K562 (cell line): ENCODE results near the gene CCDC124. TPM values are rescaled to one million over a fixed set of nuclear protein-coding genes. Genes with fewer than 3 reads are reported as not detected.

ENCODE experiments used
- GABPB1 ChIP-seq: sonication (generic); formaldehyde crosslinking; IDR thresholded peaks from 2 replicates; pipeline ENCODE4 v1.8.0; 2022; ENCODE audit warnings: mild to moderate bottlenecking, missing genetic modification reagents
- HSF4 ChIP-seq: fragments of 250-450 bp; sonication (Bioruptor Pico); IDR thresholded peaks from 2 replicates; pipeline ENCODE4 v2.1.2; 2022; ENCODE audit warnings: mild to moderate bottlenecking, moderate library complexity, borderline replicate concordance
- KAT2B ChIP-seq: IDR thresholded peaks from one replicate; pipeline ENCODE4 v1.6.1; 2012; ENCODE audit warnings: low read depth, mild to moderate bottlenecking, control low read depth, inconsistent platforms, low read length, moderate library complexity
- MEF2D ChIP-seq: conservative IDR thresholded peaks from 2 replicates; pipeline ENCODE4 v1.6.1; 2016; ENCODE audit warnings: low read depth, missing genetic modification characterization, missing compliant biosample characterization
- MTA1 ChIP-seq: fragments of 450-650 bp; IDR thresholded peaks from 2 replicates; pipeline ENCODE4 v1.6.1; 2017; ENCODE audit warnings: borderline replicate concordance
- PHF20 ChIP-seq: fragments of 450-650 bp; IDR thresholded peaks from 2 replicates; pipeline ENCODE4 v1.6.1; 2018; ENCODE audit not compliant: partially characterized antibody
- RBBP5 ChIP-seq: fragments of 200-600 bp; sonication (generic); IDR thresholded peaks from 2 replicates; pipeline ENCODE4 v1.6.1; 2012; ENCODE audit warnings: borderline replicate concordance, mild to moderate bottlenecking, low read length, control low read depth, inconsistent platforms; ENCODE audit not compliant: insufficient read depth, poor library complexity, severe bottlenecking
- XRCC5 ChIP-seq: fragments of 200-400 bp; formaldehyde crosslinking; IDR thresholded peaks from 2 replicates; pipeline ENCODE4 v1.6.1; 2017; ENCODE audit warnings: low read depth, mild to moderate bottlenecking, low read length
- ZFP36 ChIP-seq: fragments of 150-350 bp; IDR thresholded peaks from 2 replicates; pipeline ENCODE4 v1.6.1; 2018; ENCODE audit warnings: low read length, low read depth; ENCODE audit not compliant: partially characterized antibody
- ZKSCAN8 ChIP-seq: fragments of 200-800 bp; sonication (Bioruptor generic); IDR thresholded peaks from 2 replicates; pipeline ENCODE4 v1.6.1; 2016; ENCODE audit warnings: missing genetic modification characterization, missing compliant biosample characterization
- ZNF12 ChIP-seq: sonication (generic); formaldehyde crosslinking; IDR thresholded peaks from 2 replicates; pipeline ENCODE4 v1.4.0; 2020; ENCODE audit warnings: mild to moderate bottlenecking, missing genetic modification reagents
- ZNF174 ChIP-seq: fragments of 250-450 bp; sonication (Bioruptor Pico); IDR thresholded peaks from 2 replicates; pipeline ENCODE4 v1.4.0; 2020; ENCODE audit warnings: mild to moderate bottlenecking
- ZNF347 ChIP-seq: fragments of 450-650 bp; formaldehyde crosslinking; IDR thresholded peaks from 2 replicates; pipeline ENCODE4 v1.4.0; 2020; ENCODE audit warnings: low read depth, mild to moderate bottlenecking, moderate library complexity
- ZNF507 ChIP-seq: conservative IDR thresholded peaks from 2 replicates; pipeline ENCODE4 v1.6.1; 2017; ENCODE audit warnings: missing genetic modification characterization, missing compliant biosample characterization
- ZNF696 ChIP-seq: fragments of 250-450 bp; sonication (Bioruptor Pico); conservative IDR thresholded peaks from 2 replicates; pipeline ENCODE4 v1.4.0; 2020; ENCODE audit warnings: mild to moderate bottlenecking, moderate library complexity
- polyA plus RNA-seq, 8 experiments: library from polyadenylated mRNA; depleted of rRNA in 4 of 8; stranded (reverse) in 5 of 8; unstranded in 3 of 8; fragments of >200 nt; fragmentation: Nextera tagmentation in 2 of 8; fragmentation: Illumina TruSeq in 1 of 8; extraction: Ambion mirVana in 2 of 8; extraction: Trizol in 1 of 8; gene quantifications; 2 replicates each; pipeline versions ENCODE4 v1.2.1 to v1.2.3, GENCODE V29; 2011 to 2014; ENCODE audit warnings: inconsistent platforms in 1 of 8, missing spikeins in 1 of 8
- total RNA-seq, 7 experiments: library from RNA; depleted of rRNA in 6 of 7; stranded (reverse); fragments of >200 nt in 6 of 7; fragmentation: Illumina TruSeq in 2 of 7; extraction: Trizol in 2 of 7; gene quantifications; 2 replicates each; pipeline versions ENCODE4 v1.2.1 to v1.2.3, GENCODE V29; 2011 to 2021; ENCODE audit warnings: low replicate concordance in 1 of 7
- TF ChIP-seq, protein P1 (sequence below), 2 experiments: fragments of 200-800 bp in 1 of 2; sonication (Bioruptor generic) in 1 of 2; sonication (generic) in 1 of 2; formaldehyde crosslinking in 1 of 2; IDR thresholded peaks in 1 of 2; conservative IDR thresholded peaks in 1 of 2; 2 replicates each; pipeline versions ENCODE4 v1.5.0 to v1.6.1; 2016 to 2020; ENCODE audit warnings: missing compliant biosample characterization in 1 of 2, missing genetic modification characterization in 1 of 2, missing genetic modification reagents in 1 of 2
- TF ChIP-seq, protein P2 (sequence below): fragments of 250-450 bp; sonication (Bioruptor Pico); IDR thresholded peaks from 2 replicates; pipeline ENCODE4 v1.4.0; 2020
- TF ChIP-seq, protein P3 (sequence below): fragments of 450-650 bp; IDR thresholded peaks from 2 replicates; pipeline ENCODE4 v1.7.1; 2018; ENCODE audit warnings: mild to moderate bottlenecking, low read depth; ENCODE audit not compliant: partially characterized antibody
- TF ChIP-seq, protein P4 (sequence below): fragments of 450-650 bp; IDR thresholded peaks from 2 replicates; pipeline ENCODE4 v1.6.1; 2016; ENCODE audit warnings: mild to moderate bottlenecking

CCDC124 gene
- total and polyA plus RNA-seq, 9 of the 15 experiments (the other 6 are each of a cell fraction or from before 2014, with no cell fraction given) = 5.8 to 234 (median 40.1) TPM

DNA sequence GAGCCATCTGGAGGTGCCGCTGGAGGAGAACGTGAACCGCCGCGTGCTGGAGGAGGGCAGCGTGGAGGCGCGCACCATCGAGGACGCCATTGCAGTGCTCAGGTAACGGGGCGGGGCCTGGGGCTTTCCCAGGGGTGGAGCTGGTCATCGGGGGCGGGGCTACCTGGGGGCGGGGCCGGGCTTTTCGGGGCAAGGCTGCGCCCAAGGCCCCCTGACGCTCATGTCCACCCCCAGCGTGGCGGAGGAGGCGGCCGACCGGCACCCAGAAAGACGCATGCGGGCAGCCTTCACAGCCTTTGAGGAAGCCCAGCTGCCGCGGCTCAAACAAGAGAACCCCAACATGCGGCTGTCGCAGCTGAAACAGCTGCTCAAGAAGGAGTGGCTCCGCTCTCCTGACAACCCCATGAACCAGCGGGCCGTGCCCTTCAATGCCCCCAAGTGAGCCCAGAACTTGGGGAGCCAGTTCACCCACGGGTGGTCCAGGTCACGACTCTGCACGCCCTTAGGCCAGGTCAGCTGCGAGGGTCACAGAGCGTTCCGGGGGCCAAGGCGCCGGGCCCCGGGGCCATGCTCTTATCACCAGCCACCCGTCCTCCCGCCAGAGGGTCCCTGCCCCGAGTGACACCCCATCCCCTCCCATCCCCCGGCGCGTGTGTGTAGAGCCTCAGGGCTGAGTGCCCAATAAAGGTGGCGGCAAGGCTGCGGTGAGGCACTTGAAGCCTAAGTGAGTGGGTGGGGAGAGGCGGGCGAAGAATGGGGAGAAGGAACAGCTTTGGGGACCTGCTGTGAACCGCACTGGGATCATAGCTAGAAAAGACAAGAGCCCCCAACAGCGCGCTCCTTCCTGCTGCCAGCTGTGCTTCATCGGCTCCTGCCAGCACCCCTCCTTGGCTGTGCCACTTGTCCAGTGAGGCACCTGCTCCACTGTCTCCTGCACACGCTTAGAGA, 10.7 kb downstream of the CCDC124 start (continued):
- no peak for TF ChIP-seq ZNF12 (CRISPR knock-in tag)
- no peak for TF ChIP-seq ZNF696 (CRISPR knock-in tag)
- TF ChIP-seq, protein P1, sequence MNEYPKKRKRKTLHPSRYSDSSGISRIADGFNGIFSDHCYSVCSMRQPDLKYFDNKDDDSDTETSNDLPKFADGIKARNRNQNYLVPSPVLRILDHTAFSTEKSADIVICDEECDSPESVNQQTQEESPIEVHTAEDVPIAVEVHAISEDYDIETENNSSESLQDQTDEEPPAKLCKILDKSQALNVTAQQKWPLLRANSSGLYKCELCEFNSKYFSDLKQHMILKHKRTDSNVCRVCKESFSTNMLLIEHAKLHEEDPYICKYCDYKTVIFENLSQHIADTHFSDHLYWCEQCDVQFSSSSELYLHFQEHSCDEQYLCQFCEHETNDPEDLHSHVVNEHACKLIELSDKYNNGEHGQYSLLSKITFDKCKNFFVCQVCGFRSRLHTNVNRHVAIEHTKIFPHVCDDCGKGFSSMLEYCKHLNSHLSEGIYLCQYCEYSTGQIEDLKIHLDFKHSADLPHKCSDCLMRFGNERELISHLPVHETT (CRISPR knock-in tag; conservative IDR thresholded peaks at IDR 0.05 in 1 of 2, IDR thresholded peaks at IDR 0.05 in 1 of 2) = no peak
- no peak for TF ChIP-seq ZNF174 (CRISPR knock-in tag)
- TF ChIP-seq, protein P2, sequence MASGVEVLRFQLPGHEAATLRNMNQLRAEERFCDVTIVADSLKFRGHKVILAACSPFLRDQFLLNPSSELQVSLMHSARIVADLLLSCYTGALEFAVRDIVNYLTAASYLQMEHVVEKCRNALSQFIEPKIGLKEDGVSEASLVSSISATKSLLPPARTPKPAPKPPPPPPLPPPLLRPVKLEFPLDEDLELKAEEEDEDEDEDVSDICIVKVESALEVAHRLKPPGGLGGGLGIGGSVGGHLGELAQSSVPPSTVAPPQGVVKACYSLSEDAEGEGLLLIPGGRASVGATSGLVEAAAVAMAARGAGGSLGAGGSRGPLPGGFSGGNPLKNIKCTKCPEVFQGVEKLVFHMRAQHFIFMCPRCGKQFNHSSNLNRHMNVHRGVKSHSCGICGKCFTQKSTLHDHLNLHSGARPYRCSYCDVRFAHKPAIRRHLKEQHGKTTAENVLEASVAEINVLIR = no peak
- no peak for TF ChIP-seq HSF4 (CRISPR knock-in tag)
- TF ChIP-seq ZFP36 = peak; percentile 7
- TF ChIP-seq KAT2B = no peak
- TF ChIP-seq, protein P3, sequence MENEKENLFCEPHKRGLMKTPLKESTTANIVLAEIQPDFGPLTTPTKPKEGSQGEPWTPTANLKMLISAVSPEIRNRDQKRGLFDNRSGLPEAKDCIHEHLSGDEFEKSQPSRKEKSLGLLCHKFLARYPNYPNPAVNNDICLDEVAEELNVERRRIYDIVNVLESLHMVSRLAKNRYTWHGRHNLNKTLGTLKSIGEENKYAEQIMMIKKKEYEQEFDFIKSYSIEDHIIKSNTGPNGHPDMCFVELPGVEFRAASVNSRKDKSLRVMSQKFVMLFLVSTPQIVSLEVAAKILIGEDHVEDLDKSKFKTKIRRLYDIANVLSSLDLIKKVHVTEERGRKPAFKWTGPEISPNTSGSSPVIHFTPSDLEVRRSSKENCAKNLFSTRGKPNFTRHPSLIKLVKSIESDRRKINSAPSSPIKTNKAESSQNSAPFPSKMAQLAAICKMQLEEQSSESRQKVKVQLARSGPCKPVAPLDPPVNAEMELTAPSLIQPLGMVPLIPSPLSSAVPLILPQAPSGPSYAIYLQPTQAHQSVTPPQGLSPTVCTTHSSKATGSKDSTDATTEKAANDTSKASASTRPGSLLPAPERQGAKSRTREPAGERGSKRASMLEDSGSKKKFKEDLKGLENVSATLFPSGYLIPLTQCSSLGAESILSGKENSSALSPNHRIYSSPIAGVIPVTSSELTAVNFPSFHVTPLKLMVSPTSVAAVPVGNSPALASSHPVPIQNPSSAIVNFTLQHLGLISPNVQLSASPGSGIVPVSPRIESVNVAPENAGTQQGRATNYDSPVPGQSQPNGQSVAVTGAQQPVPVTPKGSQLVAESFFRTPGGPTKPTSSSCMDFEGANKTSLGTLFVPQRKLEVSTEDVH = no peak
- no peak for TF ChIP-seq RBBP5
- TF ChIP-seq ZNF347 (CRISPR knock-in tag) = no peak
- TF ChIP-seq XRCC5 = no peak
- no peak for TF ChIP-seq PHF20
- TF ChIP-seq GABPB1 (CRISPR knock-in tag) = peak; percentile 18; the same call in 1 of the 2 replicates
- no peak for TF ChIP-seq ZKSCAN8 (CRISPR knock-in tag)
- no peak for TF ChIP-seq ZNF507 (tag)
- TF ChIP-seq MEF2D (tag) = no peak
- no peak for TF ChIP-seq MTA1
- TF ChIP-seq, protein P4, sequence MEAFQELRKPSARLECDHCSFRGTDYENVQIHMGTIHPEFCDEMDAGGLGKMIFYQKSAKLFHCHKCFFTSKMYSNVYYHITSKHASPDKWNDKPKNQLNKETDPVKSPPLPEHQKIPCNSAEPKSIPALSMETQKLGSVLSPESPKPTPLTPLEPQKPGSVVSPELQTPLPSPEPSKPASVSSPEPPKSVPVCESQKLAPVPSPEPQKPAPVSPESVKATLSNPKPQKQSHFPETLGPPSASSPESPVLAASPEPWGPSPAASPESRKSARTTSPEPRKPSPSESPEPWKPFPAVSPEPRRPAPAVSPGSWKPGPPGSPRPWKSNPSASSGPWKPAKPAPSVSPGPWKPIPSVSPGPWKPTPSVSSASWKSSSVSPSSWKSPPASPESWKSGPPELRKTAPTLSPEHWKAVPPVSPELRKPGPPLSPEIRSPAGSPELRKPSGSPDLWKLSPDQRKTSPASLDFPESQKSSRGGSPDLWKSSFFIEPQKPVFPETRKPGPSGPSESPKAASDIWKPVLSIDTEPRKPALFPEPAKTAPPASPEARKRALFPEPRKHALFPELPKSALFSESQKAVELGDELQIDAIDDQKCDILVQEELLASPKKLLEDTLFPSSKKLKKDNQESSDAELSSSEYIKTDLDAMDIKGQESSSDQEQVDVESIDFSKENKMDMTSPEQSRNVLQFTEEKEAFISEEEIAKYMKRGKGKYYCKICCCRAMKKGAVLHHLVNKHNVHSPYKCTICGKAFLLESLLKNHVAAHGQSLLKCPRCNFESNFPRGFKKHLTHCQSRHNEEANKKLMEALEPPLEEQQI = no peak
